ENCODE measurements around the gene LSP1.

Gene LSP1

GRCh38 chr11:1830004-1830321 lies 22.9 kb upstream of the LSP1 start:
- no peak overlapping the region for H3K4me3 ChIP-seq (ENCODE audit: low read depth, low read length)
- TF ChIP-seq CTCF (IDR thresholded peaks at IDR 0.05; ENCODE audit: low read depth, low read length): no peak

DNA sequence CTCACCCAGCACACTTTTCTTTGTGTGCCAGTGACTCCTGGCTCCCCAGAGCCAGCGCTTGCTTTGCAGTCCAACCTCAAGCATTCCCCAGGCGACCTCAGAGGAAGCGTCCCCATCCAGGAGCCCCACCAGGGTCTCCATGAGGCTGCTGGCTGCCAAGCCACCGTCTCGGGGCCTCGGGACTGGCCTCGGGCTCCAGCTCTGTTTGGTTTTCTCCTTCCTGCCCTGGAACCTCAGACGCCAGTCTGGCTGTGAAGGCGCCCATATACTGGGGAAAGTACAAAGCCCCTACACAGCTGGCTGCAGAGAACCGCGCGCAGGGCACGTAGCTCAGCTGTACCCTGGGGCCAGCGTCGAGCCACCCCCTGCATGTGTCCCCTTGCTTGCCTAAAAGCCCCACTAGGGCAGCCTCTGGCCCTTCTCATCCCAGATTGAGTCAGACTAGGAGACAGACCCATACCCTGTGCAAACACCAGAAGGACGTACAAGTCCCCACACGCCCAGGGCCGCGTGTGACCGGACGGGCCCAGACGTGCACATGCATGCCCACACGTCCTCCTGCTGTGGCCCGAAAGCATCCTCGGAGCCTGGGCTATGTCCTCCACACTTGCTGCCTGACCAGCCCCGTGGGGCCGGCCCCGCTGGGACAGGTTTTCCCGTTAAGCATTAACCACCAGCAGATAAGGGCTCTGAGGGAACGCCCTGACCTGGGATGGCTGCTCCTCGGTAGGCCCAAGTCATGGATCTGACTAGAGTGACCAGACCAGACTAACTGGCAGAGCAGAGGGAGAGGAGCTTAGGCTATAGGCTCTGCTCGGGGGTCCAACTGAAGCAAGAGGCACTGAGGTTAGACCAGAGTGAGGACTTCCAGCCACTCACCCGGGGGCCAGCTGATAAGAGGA lies 22.3 kb upstream of the LSP1 start:
- H3K4me3 ChIP-seq (ENCODE audit: low read depth, low read length): no peak overlapping the region
- TF ChIP-seq CTCF (IDR thresholded peaks at IDR 0.05; ENCODE audit: low read depth, low read length): no peak

- no peak overlapping the region for H3K4me3 ChIP-seq (ENCODE audit: low read depth, low read length)
- no peak for TF ChIP-seq CTCF (IDR thresholded peaks at IDR 0.05; ENCODE audit: low read depth, low read length)
Measured at GRCh38 chr11:1831338-1832210, 21.3 kb upstream of the LSP1 start.

GRCh38 chr11:1832211-1832919 lies 20.5 kb upstream of the LSP1 start:
- H3K4me3 ChIP-seq (ENCODE audit: low read depth, low read length): no peak overlapping the region

DNA sequence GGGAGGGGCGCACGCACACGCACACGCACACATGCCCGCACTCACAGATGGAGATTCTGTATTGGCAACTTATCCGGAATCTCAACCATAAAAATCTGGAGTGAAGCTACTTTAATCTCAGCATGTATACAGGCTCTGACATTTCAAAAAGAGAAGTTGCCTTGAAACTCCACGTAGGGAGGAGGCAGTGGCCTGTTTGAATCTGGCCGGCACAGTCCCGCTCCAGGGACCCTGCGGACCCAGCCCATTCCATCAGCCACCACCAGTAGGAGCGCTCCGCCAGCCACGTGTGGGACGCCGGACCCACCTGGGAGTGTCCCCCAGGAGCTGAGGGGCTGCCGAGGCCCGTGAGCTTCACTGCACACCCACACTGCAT lies 20.0 kb upstream of the LSP1 start:
- TF ChIP-seq CTCF (IDR thresholded peaks at IDR 0.05; ENCODE audit: low read depth, low read length): no peak
- no peak overlapping the region for H3K4me3 ChIP-seq (ENCODE audit: low read depth, low read length)

More at GRCh38 chr11:1832211-1832919, 20.5 kb upstream of the LSP1 start:
- peak; percentile 97 for TF ChIP-seq CTCF (IDR thresholded peaks at IDR 0.05; ENCODE audit: low read depth, low read length)

DNA sequence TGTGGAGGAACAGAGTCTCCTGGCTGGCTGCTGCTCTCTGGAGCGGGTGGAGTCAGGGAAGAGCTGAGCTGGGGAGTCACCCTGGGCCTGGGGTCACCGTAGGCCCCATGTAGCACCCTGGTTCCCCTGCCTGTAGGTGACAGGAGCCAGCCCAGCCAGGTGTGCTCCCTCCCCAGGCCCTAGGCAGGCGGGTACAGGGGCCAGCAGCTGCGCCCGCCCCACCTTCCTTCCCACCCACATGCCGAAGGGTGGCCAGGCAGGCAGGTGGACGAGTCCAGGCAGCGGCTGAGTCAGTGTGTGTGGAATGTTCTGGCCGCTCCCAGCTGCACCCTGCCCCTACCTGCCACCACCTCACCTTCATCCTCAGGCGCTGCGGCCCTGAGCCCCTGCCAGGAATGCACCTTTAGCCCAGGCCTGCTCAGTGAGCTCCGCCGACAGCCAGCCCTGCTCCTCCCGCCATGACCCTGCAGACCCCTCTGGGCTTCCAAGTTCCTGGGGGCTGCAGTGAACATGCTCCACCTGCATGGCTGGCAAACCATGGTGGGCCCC lies 18.7 kb upstream of the LSP1 start:
- no peak for TF ChIP-seq CTCF (IDR thresholded peaks at IDR 0.05; ENCODE audit: low read depth, low read length)
- no peak overlapping the region for H3K4me3 ChIP-seq (ENCODE audit: low read depth, low read length)
